MM.1S (cell line): ENCODE measurements around the gene DEUP1.

Experiments
- CTCF ChIP-seq: fragments of 300-600 bp; sonication (generic); IDR thresholded peaks from 2 replicates; pipeline ENCODE4 v1.5.1; 2016; ENCODE audit warnings: antibody characterized with exemption, low read length, mixed read lengths
- EZH2 ChIP-seq: fragments of 300-600 bp; sonication (generic); optimal IDR thresholded peaks from 2 replicates; pipeline ENCODE3; 2017; ENCODE audit warnings: low read depth, mild to moderate bottlenecking, antibody characterized with exemption, low read length, mixed read lengths

GRCh38 chr11:93323747-93324146, 6.8 kb upstream of the DEUP1 start:
- TF ChIP-seq CTCF: no peak
- no peak for TF ChIP-seq EZH2
